GM21390 (cell line): ENCODE data around the gene BEST4.
"Not testable (repeated sequence)": the region's sequence is repeated elsewhere in the genome, so short reads cannot be mapped to it uniquely, and the experiment has no call there.

ENCODE experiments used
- ATAC-seq: cut with Tn5 transposase; IDR thresholded peaks from one replicate; pipeline ENCODE4 v1.9.1; 2021; ENCODE audit not compliant: unreplicated experiment

The BEST4 gene

DNA sequence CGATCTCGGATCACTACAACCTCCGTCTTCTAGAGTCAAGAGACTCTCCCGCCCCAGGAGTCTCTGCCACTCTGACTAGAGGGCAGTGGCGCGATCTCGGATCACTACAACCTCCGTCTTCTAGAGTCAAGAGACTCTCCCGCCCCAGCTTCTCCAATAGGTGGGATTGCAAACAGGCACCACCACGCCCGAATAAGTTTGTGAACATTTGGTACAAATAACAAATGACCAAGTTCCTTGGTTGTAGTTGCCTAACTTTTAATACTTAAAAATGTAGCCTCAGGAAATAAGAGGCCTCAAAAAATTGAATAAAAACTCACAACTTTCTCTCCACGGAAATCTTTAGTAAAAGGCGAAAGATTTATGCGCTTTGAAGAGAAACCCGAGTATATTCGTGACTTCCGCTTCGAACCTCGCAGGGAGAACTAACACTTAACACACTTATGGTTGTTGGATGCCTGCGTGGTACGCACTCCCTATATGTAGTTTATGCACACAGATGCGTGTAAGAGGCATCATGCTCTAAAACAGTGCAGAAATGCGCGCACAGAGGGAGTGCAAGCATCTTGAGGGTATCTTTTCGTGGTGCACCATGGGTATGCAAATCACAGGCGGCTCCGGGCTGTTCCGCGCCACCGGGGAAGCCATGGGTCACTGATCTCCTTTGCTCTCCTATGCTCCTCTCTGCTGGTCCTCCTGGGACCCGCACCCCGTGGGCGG, 31.8 kb upstream of the BEST4 start:
- peak; percentile 78 for ATAC-seq

GRCh38 chr1:44819196-44819607, 31.2 kb upstream of the BEST4 start:
- no peak for ATAC-seq

DNA sequence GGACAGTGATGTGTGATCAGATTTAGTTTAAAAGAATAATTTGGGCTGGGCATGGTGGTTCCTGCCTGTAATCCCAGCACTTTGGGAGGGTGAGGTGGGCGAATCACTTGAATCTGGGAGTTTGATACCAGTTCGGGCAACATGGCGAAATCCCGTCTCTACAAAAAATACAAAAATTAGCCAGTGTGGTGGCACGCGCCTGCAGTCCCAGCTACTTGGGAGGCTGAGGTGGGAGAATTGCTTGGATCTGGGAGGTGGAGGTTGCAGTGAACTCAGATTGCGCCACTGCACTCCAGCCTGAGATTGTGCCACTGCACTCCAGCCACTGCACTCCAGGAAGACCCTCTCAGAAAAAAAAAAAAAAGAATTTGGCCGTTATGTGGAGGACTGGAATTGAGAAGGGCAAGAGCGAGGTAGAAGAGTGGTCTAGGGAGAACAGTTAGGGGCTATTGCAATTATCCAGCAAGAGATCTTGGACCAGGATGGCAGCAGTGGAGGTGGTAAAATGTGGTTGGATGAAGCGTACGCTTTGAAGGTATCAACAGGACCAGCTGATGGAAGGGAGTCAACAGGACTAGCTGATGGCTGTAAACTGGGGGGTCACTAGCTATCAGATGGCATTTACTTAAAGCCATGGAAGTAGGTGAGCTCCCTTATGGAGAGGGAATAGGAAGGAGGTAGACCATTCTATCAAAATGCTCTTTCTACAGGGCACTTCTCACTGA, 30.0 kb upstream of the BEST4 start:
- ATAC-seq: no peak

DNA sequence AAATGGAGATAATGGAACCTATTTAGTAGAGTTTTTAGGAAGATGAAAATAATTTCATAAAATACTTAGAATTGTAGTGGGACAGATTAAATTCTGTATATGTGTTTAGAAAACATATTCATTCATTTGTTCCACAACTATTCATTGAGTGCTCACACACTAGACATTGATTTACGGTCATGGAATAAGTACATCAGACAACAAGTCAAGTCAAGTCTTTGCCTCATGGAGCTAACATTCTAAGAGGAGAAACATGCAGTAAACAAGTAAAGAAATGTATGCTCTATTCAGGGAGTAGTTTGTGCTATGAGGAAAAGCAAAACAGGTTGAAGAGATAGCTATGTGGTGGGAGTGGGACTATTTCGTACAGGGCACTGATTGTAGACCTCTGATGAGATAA, 29.3 kb upstream of the BEST4 start:
- ATAC-seq: no peak

DNA sequence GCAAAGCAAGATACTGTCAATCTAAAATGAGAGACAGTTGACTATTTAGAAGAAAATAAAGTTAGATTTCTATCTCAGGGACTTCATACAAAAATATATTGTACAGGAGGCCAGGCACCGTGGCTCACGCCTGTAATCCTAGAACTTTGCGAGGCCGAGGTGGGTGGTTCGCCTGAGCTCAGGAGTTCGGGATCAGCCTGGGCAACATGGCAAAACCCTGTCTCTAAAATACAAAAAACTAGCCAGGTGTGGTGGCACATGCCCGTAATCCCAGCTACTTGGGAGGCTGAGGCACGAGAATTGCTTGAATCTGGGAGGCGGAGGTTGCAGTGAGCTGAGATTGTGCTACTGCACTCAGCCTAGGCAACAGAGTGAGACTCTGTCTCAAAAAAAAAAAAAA, 28.0 kb upstream of the BEST4 start:
- not testable (repeated sequence) for ATAC-seq

GRCh38 chr1:44812822-44813543, 25.0 kb upstream of the BEST4 start:
- ATAC-seq: no peak

- no peak for ATAC-seq
Observed at GRCh38 chr1:44811234-44811633, 23.3 kb upstream of the BEST4 start.

GRCh38 chr1:44810762-44811105, 22.8 kb upstream of the BEST4 start:
- not testable (repeated sequence) for ATAC-seq

- ATAC-seq: no peak
Observed at GRCh38 chr1:44810101-44810761, 22.3 kb upstream of the BEST4 start.

DNA sequence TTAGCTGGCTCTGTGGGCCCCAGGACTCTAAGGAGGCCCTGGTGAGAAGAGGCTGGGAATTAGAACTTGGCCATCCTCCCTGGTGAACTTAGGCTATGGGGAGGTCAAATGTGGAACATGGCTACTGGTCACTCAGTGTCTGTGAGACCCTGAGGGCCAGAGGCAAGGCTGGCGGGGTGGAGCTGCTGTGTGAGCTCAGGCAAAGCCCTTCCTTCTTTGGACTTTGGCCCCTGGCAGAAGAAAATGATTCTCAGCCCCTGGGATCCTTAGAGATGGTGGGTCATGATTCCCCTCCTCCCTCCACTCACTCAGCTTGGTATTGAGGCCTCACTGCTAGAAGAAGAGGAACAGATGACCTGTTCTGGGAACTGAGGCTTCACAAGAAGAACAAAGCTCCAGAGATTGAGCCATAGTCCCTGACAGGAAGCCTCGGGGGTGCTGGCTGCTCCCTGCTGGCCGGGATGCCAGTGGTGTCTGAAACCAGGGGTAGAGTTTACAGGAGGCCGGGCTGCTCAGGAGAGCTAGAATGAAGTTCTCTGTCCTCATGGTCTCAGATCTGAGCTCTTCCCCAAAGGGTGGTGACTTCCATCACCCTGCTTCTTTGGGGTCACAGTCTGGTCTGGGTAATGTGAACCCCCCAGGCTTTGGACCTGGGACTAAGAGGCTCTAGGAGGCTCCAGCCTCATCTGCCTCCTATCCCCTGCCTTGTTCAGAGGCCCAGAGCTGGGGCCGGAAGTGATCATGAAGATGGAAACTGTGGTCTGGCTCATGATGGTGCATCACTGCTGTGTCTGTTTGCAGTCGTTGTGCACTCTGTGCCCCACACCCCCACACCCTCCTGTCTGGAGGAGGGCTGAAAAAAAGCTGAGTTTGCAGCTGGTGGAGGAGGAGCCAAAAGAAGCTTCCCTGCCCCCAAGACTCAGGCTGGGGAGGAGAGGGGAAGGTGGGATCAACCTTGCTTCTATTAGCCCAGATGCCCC, 21.3 kb upstream of the BEST4 start:
- peak; percentile 43 for ATAC-seq

DNA sequence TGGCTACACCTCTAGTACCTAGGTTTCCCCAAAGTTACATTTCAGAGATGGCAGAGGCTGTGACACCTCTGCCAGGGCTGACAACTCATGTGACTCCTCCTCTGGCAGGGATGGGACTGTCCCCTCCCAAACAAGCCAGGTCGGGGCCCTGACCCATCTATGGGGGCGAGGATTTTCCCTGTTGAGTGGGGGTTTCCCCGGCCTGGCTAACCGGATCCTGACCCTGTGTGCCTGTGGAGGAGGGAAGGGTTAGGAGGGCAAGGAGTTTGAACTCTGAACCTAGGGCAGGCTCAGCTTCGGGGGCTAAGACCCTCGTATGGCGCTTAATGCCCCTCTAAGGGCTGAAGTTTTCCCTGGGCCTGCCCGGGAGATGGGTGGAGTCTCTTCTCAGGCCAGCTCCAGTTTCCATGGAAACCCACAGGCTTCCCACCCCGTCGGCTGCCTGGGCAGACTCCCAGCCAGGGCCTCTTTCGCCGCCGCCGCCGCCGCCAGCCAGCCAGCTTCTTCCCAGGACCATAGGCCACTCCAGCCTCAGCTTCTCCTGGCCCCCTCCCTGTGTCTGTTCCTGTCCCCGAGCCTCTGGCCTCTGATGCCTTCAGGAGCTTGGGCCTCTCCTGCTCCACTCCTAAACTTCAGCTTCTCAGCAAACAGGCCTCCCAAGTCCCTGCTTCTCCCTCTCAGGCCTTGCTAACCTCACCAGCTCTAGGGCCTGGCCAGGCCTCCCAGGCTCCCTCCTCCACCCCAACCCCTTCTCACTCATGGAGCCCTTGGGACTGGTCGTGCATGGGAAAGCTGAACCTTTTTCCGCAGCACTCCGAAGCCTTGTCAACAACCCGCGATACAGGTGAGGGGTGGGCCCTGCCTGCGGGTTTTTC, 20.3 kb upstream of the BEST4 start, which contains the start of gene BTBD19:
Gene BTBD19, plus strand, starts transcription at position 461 of the 875 bp plus-strand sequence. Its CDS starts 298 bp downstream, at position 759.
- no peak for ATAC-seq

DNA sequence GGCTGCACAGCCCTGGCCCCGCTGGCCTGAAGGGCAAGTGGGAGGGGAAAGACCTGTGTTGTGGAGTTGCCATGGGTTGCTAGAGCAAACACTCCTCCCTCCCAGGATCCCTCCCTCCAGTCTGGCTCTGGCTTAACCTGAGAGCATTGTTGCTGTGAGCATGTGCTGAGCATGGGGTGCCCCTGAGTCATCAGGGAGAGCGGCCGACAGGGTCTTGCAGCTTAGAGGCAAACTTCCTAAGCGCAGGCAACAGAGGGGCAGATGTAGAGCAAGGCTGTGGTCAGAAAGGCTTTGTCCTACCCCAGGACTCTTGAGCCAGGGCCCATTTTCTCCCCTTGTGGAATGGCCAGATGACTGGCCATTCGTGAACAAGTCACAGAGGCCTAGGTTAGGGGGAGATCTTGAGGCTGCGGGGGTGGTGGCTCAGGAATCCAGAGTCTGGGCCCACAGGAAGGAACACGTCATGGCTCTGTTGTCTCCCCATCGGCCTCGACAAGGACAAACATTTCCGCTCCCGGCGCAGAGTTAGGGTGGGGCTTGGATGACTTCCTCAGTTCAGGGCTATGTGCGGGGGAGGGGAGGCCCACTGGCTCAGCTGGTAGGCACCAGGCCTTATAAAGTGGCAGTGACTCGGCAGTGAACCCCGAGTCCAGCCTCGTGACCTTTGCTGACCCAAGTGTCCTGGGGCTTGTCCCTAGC, 19.5 kb upstream of the BEST4 start:
- no peak for ATAC-seq

GRCh38 chr1:44806704-44807363, 18.9 kb upstream of the BEST4 start, which contains the start of gene DYNLT4:
Gene DYNLT4, minus strand, starts transcription at chr1:44807351. Its CDS starts 683 bp downstream, at chr1:44806668.
- ATAC-seq: no peak

- no peak for ATAC-seq
Observed at GRCh38 chr1:44806025-44806703, 18.2 kb upstream of the BEST4 start.

GRCh38 chr1:44805311-44806024, 17.5 kb upstream of the BEST4 start:
- no peak for ATAC-seq

- no peak for ATAC-seq
Observed at GRCh38 chr1:44803312-44804095, 15.5 kb upstream of the BEST4 start.
